H1 (cell line): Measurements from ENCODE around the gene LPO. TPM values are rescaled to one million over a fixed set of nuclear protein-coding genes. Genes with fewer than 3 reads are reported as not detected.
A peak's percentile ranks its signal among the peaks of the same experiment; 100 is the strongest.

ENCODE experiments used
- CTCF ChIA-PET: fragments of 300-600 bp; sonication (Branson Sonifier 250); formaldehyde crosslinking; loops from one replicate; lab custom pipeline; 2021; ENCODE audit not compliant: partially characterized antibody; lab: Charles Lee
- POLR2A ChIA-PET: fragments of 300-600 bp; sonication (Branson Sonifier 250); formaldehyde crosslinking; loops from one replicate; lab custom pipeline; 2021; ENCODE audit warnings: inconsistent platforms; ENCODE audit not compliant: partially characterized antibody; lab: Charles Lee
- DNase-seq, 2 experiments: peaks; one replicate each; pipeline versions ENCODE4 v3.0.0 to v3.0.0-alpha.2; 2010 to 2022; ENCODE audit warnings: low spot score in 2 of 2, low read depth in 1 of 2, mixed read lengths in 1 of 2
- FAIRE-seq: peaks from 2 replicates; lab custom pipeline; 2011; peaks lifted over from hg19 to GRCh38; lab: Jason Lieb, UNC
- H2AFZ ChIP-seq: 2 replicates; pipeline ENCODE4 v1.8.1; 2012; ENCODE audit warnings: low read length, inconsistent platforms
- H2AK5ac ChIP-seq: 2 replicates; pipeline ENCODE4 v1.6.1; 2013; ENCODE audit warnings: low read depth, low read length
- H2BK120ac ChIP-seq: replicated peaks from 2 replicates; pipeline ENCODE3; 2013; ENCODE audit warnings: low read depth, low read length, inconsistent platforms
- H2BK12ac ChIP-seq: 2 replicates; pipeline ENCODE4 v1.6.1; 2013; ENCODE audit warnings: low read depth, low read length
- H2BK15ac ChIP-seq: 2 replicates; pipeline ENCODE4 v1.6.1; 2013; ENCODE audit warnings: low read length
- H2BK20ac ChIP-seq: 2 replicates; pipeline ENCODE4 v1.6.1; 2013; ENCODE audit warnings: low read length
- H2BK5ac ChIP-seq: 2 replicates; pipeline ENCODE4 v1.6.1; 2013; ENCODE audit warnings: low read depth, low read length
- H3K14ac ChIP-seq: 2 replicates; pipeline ENCODE4 v1.6.1; 2013; ENCODE audit warnings: inconsistent platforms; ENCODE audit not compliant: insufficient read length
- H3K18ac ChIP-seq: 2 replicates; pipeline ENCODE4 v1.6.1; 2013; ENCODE audit warnings: low read length; ENCODE audit errors: extremely low read depth
- H3K23ac ChIP-seq: 2 replicates; pipeline ENCODE4 v1.6.1; 2013; ENCODE audit warnings: inconsistent platforms; ENCODE audit not compliant: insufficient read length
- H3K23me2 ChIP-seq: 2 replicates; pipeline ENCODE4 v1.6.1; 2013; ENCODE audit warnings: low read depth, low read length
- H3K27ac ChIP-seq: 2 replicates; pipeline ENCODE4 v1.6.1; 2011; ENCODE audit warnings: low read depth, low read length, inconsistent platforms
- H3K27me3 ChIP-seq, 4 experiments: replicated peaks in 1 of 4; 1 replicate in 1 of 4; 2 replicates in 3 of 4; pipeline versions ENCODE4 v1.6.1 to v1.8.1; 2011 to 2013; ENCODE audit warnings: low read length in 3 of 4, mild to moderate bottlenecking in 3 of 4, inconsistent platforms in 2 of 4, mixed read lengths in 2 of 4, moderate library complexity in 1 of 4; ENCODE audit not compliant: control insufficient read depth in 3 of 4, insufficient read depth in 3 of 4; ENCODE audit errors: extremely low read depth in 1 of 4
- H3K36me3 ChIP-seq, 4 experiments: 2 replicates each; pipeline versions ENCODE4 v1.6.1 to v1.8.1; 2011 to 2013; ENCODE audit warnings: mild to moderate bottlenecking in 4 of 4, low read length in 3 of 4, moderate library complexity in 2 of 4, control low read depth in 1 of 4, inconsistent platforms in 1 of 4; ENCODE audit not compliant: insufficient read depth in 4 of 4, control insufficient read depth in 2 of 4
- H3K4ac ChIP-seq: replicated peaks from 2 replicates; pipeline ENCODE3; 2013; ENCODE audit warnings: low read length, low read depth, mixed read lengths, inconsistent platforms; ENCODE audit not compliant: insufficient read length
- H3K4me1 ChIP-seq, 4 experiments: replicated peaks in 1 of 4; 1 replicate in 1 of 4; 2 replicates in 3 of 4; pipeline versions ENCODE4 v1.6.1 to v1.8.1; 2011 to 2013; ENCODE audit warnings: low read length in 3 of 4, inconsistent platforms in 2 of 4, mixed read lengths in 1 of 4; ENCODE audit not compliant: insufficient read depth in 4 of 4, control insufficient read depth in 3 of 4
- H3K4me2 ChIP-seq, 2 experiments: 2 replicates each; pipeline versions ENCODE4 v1.6.1 to v1.8.1; 2011 to 2013; ENCODE audit warnings: low read depth in 2 of 2, low read length in 2 of 2, control low read depth in 1 of 2, inconsistent platforms in 1 of 2, mild to moderate bottlenecking in 1 of 2; ENCODE audit not compliant: insufficient read depth in 1 of 2
- H3K4me3 ChIP-seq, 4 experiments: fragments of 200-600, 300-600 bp in 1 of 4; sonication (generic), shearing (Covaris generic), sonication (Bioruptor Twin) in 1 of 4; 2 replicates each; pipeline versions ENCODE4 v1.5.1 to v1.8.1; 2011 to 2016; ENCODE audit warnings: low read length in 4 of 4, low read depth in 3 of 4, control low read depth in 2 of 4, inconsistent platforms in 2 of 4, mild to moderate bottlenecking in 2 of 4, mixed read lengths in 1 of 4, moderate library complexity in 1 of 4; ENCODE audit not compliant: insufficient read depth in 2 of 4; ENCODE audit errors: extremely low read depth in 1 of 4
- H3K56ac ChIP-seq: replicated peaks from 2 replicates; pipeline ENCODE3; 2013; ENCODE audit warnings: low read depth, mild to moderate bottlenecking, mixed read lengths, low read length, inconsistent platforms; ENCODE audit not compliant: insufficient read length
- H3K79me1 ChIP-seq: 2 replicates; pipeline ENCODE4 v1.6.1; 2013; ENCODE audit warnings: low read depth, low read length, control low read depth
- H3K79me2 ChIP-seq, 2 experiments: 2 replicates each; pipeline versions ENCODE4 v1.6.1 to v1.8.1; 2012 to 2013; ENCODE audit warnings: low read length in 2 of 2, mild to moderate bottlenecking in 2 of 2, inconsistent platforms in 1 of 2; ENCODE audit not compliant: insufficient read depth in 2 of 2, control insufficient read depth in 1 of 2
- H3K9ac ChIP-seq, 4 experiments: replicated peaks in 1 of 4; 1 replicate in 1 of 4; 2 replicates in 3 of 4; pipeline versions ENCODE4 v1.6.1 to v1.8.1; 2011 to 2013; ENCODE audit warnings: low read depth in 3 of 4, low read length in 3 of 4, control low read depth in 2 of 4, mild to moderate bottlenecking in 2 of 4, moderate library complexity in 2 of 4, inconsistent platforms in 1 of 4; ENCODE audit errors: extremely low read depth in 1 of 4
- H3K9me3 ChIP-seq, 2 experiments: 2 replicates each; pipeline versions ENCODE4 v1.6.1 to v1.8.1; 2012 to 2013; ENCODE audit warnings: mild to moderate bottlenecking in 2 of 2, moderate library complexity in 2 of 2, control low read depth in 1 of 2, inconsistent platforms in 1 of 2, low read depth in 1 of 2, low read length in 1 of 2, mixed read lengths in 1 of 2; ENCODE audit not compliant: insufficient read depth in 2 of 2
- H4K20me1 ChIP-seq, 2 experiments: replicated peaks in 1 of 2; 2 replicates each; pipeline versions ENCODE3 to v1.8.1; 2011 to 2013; ENCODE audit warnings: inconsistent platforms in 2 of 2, low read length in 2 of 2, mild to moderate bottlenecking in 1 of 2; ENCODE audit not compliant: insufficient read depth in 2 of 2, control insufficient read depth in 1 of 2
- H4K5ac ChIP-seq: 2 replicates; pipeline ENCODE4 v1.6.1; 2013; ENCODE audit warnings: low read length, low read depth, mixed read lengths, inconsistent platforms; ENCODE audit not compliant: insufficient read length
- H4K8ac ChIP-seq: 2 replicates; pipeline ENCODE4 v1.8.0; 2013; ENCODE audit warnings: mild to moderate bottlenecking, moderate library complexity, low read length, inconsistent platforms; ENCODE audit not compliant: insufficient read depth; ENCODE audit errors: extremely low read depth
- H4K91ac ChIP-seq: replicated peaks from 2 replicates; pipeline ENCODE3; 2013; ENCODE audit warnings: low read length, mixed read lengths, inconsistent platforms; ENCODE audit not compliant: insufficient read length
- ATF3 ChIP-seq: IDR thresholded peaks from 2 replicates; pipeline ENCODE4 v1.6.1; 2011; ENCODE audit warnings: low read depth, mild to moderate bottlenecking, low read length; ENCODE audit not compliant: insufficient read depth
- BACH1 ChIP-seq: IDR thresholded peaks from 2 replicates; pipeline ENCODE4 v1.6.1; 2012; ENCODE audit warnings: low read length, improper control_type of control experiment
- CEBPB ChIP-seq: IDR thresholded peaks from 2 replicates; pipeline ENCODE4 v1.6.1; 2012; ENCODE audit warnings: low read depth, low read length
- NRF1 ChIP-seq: IDR thresholded peaks from 2 replicates; pipeline ENCODE4 v1.6.1; 2011; ENCODE audit warnings: mild to moderate bottlenecking, low read depth, low read length, improper control_type of control experiment
- POLR2AphosphoS5 ChIP-seq: IDR thresholded peaks from 2 replicates; pipeline ENCODE4 v1.6.1; 2011; ENCODE audit warnings: low read depth, low read length
- RFX5 ChIP-seq: IDR thresholded peaks from 2 replicates; pipeline ENCODE4 v1.6.1; 2011; ENCODE audit warnings: low read depth, low read length, improper control_type of control experiment, borderline replicate concordance
- SUZ12 ChIP-seq: fragments of 200-600 bp; sonication (generic); IDR thresholded peaks from 2 replicates; pipeline ENCODE4 v1.6.1; 2012; ENCODE audit warnings: mild to moderate bottlenecking, inconsistent platforms, low read length, moderate library complexity, mixed read lengths
- TCF12 ChIP-seq: IDR thresholded peaks from 2 replicates; pipeline ENCODE4 v1.6.1; 2011; ENCODE audit warnings: low read depth, mild to moderate bottlenecking, low read length
- WGBS, 2 experiments: shearing (Covaris generic) in 1 of 2; methylation state at CpG; one replicate each; pipeline versions ENCODE4 v1.1.6 to v1.1.7; 2013 to 2015; ENCODE audit warnings: low lambda C conversion rate in 2 of 2, mixed read lengths in 2 of 2, inconsistent platforms in 1 of 2, low coverage in 1 of 2, missing lambda C conversion rate in 1 of 2; ENCODE audit not compliant: insufficient replicate concordance in 2 of 2, insufficient coverage in 1 of 2, insufficient read length in 1 of 2; ENCODE audit errors: extremely low coverage in 1 of 2, missing lambda C conversion rate in 1 of 2; 5-methylcytosine and 5-hydroxymethylcytosine counted together
- polyA plus RNA-seq, 7 experiments: library from polyadenylated mRNA; depleted of rRNA in 3 of 7; stranded (reverse) in 5 of 7; unstranded in 2 of 7; fragments of >200 nt in 5 of 7; fragments of 200-250 nt in 2 of 7; gene quantifications; 1 replicate in 5 of 7; 2 replicates in 1 of 7; 4 replicates in 1 of 7; pipeline versions ENCODE4 v1.2.1 to v1.2.3, GENCODE V29; 2011 to 2013; ENCODE audit warnings: missing spikeins in 2 of 7, mixed read lengths in 2 of 7
- total RNA-seq: library from RNA; stranded (reverse); fragmentation: NEBNext Ultra II Directional; extraction: Animal tissue kit (Norgen Biotek cat#: 25700); gene quantifications from 2 replicates; pipeline ENCODE4 v1.2.1, GENCODE V29; 2021

Gene LPO
- total and polyA plus RNA-seq, 2 of the 8 experiments (the other 6 are each of a cell fraction or from before 2014, with no cell fraction given) = 0.38 to 0.52 TPM

- FAIRE-seq = no peak
Observed at GRCh38 chr17:58315281-58315711, 76.9 kb downstream of the LPO start.

More at GRCh38 chr17:58315281-58315711, 76.9 kb downstream of the LPO start:
- Histone ChIP-seq H3K23me2 (no peaks in the 10 kb centered on the region; the same call in 1 of the 2 replicates), H3K4me2 (no peak overlapping the region), H2BK20ac (no peak overlapping the region), H3K36me3 (no peaks in the 10 kb centered on the region), H3K9ac (no peak overlapping the region), H3K79me1 (no peaks in the 10 kb centered on the region), H3K27ac (no peak overlapping the region), H3K27me3 (no peaks in the 10 kb centered on the region; a peak in 1 of 7 replicates), H2AFZ (no peak overlapping the region), H2BK5ac (no peak overlapping the region), H3K4ac (no peak overlapping the region), H4K8ac (no peak overlapping the region; the same call in 1 of the 2 replicates), H3K56ac (no peak overlapping the region), H2BK120ac (no peak overlapping the region), H3K18ac (no peak overlapping the region), H2BK15ac (no peak overlapping the region), H2BK12ac (no peak overlapping the region), H3K14ac (no peak overlapping the region), H3K4me1 (no peaks in the 10 kb centered on the region), H3K79me2 (no peaks in the 10 kb centered on the region), H3K23ac (no peak overlapping the region), H4K91ac (no peak overlapping the region), H2AK5ac (no peak overlapping the region), H4K20me1 (no peaks in the 10 kb centered on the region), H3K9me3 (no peaks in the 10 kb centered on the region), H3K4me3 (no peak overlapping the region), H4K5ac (no peak overlapping the region)
- ChIA-PET CTCF (interaction anchor here (0.8 to 21.9 kb wide), 15 partner anchors 10 to 142 kb away, joined by 3 to 384 read pairs (median 6); partner anchors contain the start of genes RNF43 and TSPOAP1), POLR2A (interaction anchor here (1.5 to 2.9 kb wide), 3 partner anchors 11 to 22 kb away, joined by 5 to 8 read pairs (median 6); no protein-coding TSS in a partner anchor)
- peak in 1 of 2 experiments; percentile 23 for DNase-seq
- TF ChIP-seq POLR2AphosphoS5 = no peak
- no peak for TF ChIP-seq NRF1
- TF ChIP-seq BACH1 = no peak
- TF ChIP-seq ATF3 = no peak
- TF ChIP-seq CEBPB = no peak
- TF ChIP-seq TCF12 = no peak
- TF ChIP-seq RFX5 = no peak
- TF ChIP-seq SUZ12 = no peak
- 93% methylated on average over 6 of the region's 6 CpGs; no CpG with 5 or more reads in 1 of the 2 experiments for whole genome bisulfite sequencing, 2 experiments
